Endothelial cell of umbilical vein (primary cell): ENCODE results near the gene FRMD6. TPM values are rescaled to one million over a fixed set of nuclear protein-coding genes. Genes with fewer than 3 reads are reported as not detected.

Experiments used
- BruUV-seq: library from RNA; stranded (reverse); fragments of 400-500 nt; replicated peaks from 2 replicates; lab custom pipeline; 2021; lab: Mats Ljungman, UMichigan
- CTCF ChIA-PET: fragments of 300-600, 350-600 bp; sonication (Branson Sonifier 250); formaldehyde crosslinking; loops from one replicate; lab custom pipeline; 2021; ENCODE audit warnings: antibody characterized with exemption, inconsistent platforms; lab: Charles Lee
- POLR2A ChIA-PET: fragments of 300-600, 350-600 bp; sonication (Branson Sonifier 250); formaldehyde crosslinking; loops from one replicate; lab custom pipeline; 2021; ENCODE audit warnings: antibody characterized with exemption, inconsistent platforms; lab: Charles Lee
- DNase-seq: peaks from one replicate; pipeline ENCODE4 v3.0.0-alpha.2; 2011; ENCODE audit warnings: low read depth, low spot score
- FAIRE-seq: peaks from 2 replicates; lab custom pipeline; 2011; peaks lifted over from hg19 to GRCh38; lab: Jason Lieb, UNC
- H2AFZ ChIP-seq: 2 replicates; pipeline ENCODE4 v1.6.0; 2012; ENCODE audit warnings: low read depth, low read length, control low read depth, inconsistent platforms
- H3K27ac ChIP-seq: 2 replicates; pipeline ENCODE4 v1.5.1; 2011; ENCODE audit warnings: low read depth, mild to moderate bottlenecking, control low read depth, low read length, moderate library complexity; ENCODE audit not compliant: insufficient read depth
- H3K27me3 ChIP-seq, 2 experiments: 2 replicates each; pipeline versions ENCODE4 v1.6.0 to v1.6.1; 2011; ENCODE audit warnings: low read length in 2 of 2, mixed read lengths in 1 of 2; ENCODE audit not compliant: control insufficient read depth in 2 of 2, insufficient read depth in 2 of 2
- H3K36me3 ChIP-seq, 2 experiments: 2 replicates in 1 of 2; 3 replicates in 1 of 2; pipeline ENCODE4 v1.5.1; 2011; ENCODE audit warnings: low read length in 2 of 2, mild to moderate bottlenecking in 1 of 2, moderate library complexity in 1 of 2; ENCODE audit not compliant: control insufficient read depth in 2 of 2, insufficient read depth in 2 of 2; ENCODE audit errors: extremely low read depth in 1 of 2
- H3K4me1 ChIP-seq: 3 replicates; pipeline ENCODE4 v1.5.1; 2011; ENCODE audit warnings: mild to moderate bottlenecking, low read length; ENCODE audit not compliant: control insufficient read depth, insufficient read depth; ENCODE audit errors: extremely low read depth
- H3K4me2 ChIP-seq: 2 replicates; pipeline ENCODE4 v1.6.1; 2011; ENCODE audit warnings: low read length, control low read depth, mixed read lengths; ENCODE audit not compliant: insufficient read depth
- H3K4me3 ChIP-seq, 3 experiments: fragments of 200-600 bp in 1 of 3; sonication (generic), shearing (Covaris generic) in 1 of 3; replicated peaks in 1 of 3; 2 replicates each; pipeline ENCODE4 v1.5.1; 2011 to 2016; ENCODE audit warnings: control low read depth in 3 of 3, low read length in 3 of 3, mild to moderate bottlenecking in 2 of 3, inconsistent platforms in 1 of 3, low read depth in 1 of 3, moderate library complexity in 1 of 3; ENCODE audit not compliant: insufficient read depth in 1 of 3
- H3K79me2 ChIP-seq: 2 replicates; pipeline ENCODE4 v1.6.0; 2012; ENCODE audit warnings: low read length, inconsistent platforms; ENCODE audit not compliant: control insufficient read depth, insufficient read depth
- H3K9ac ChIP-seq: replicated peaks from 2 replicates; pipeline ENCODE3; 2011; ENCODE audit warnings: low read length, control low read depth; ENCODE audit not compliant: insufficient read depth; ENCODE audit errors: extremely low read depth
- H3K9me1 ChIP-seq: replicated peaks from 3 replicates; pipeline ENCODE4 v1.6.0; 2011; ENCODE audit warnings: mild to moderate bottlenecking, low read length; ENCODE audit not compliant: control insufficient read depth, insufficient read depth; ENCODE audit errors: extremely low read depth
- H3K9me3 ChIP-seq: replicated peaks from 2 replicates; pipeline ENCODE4 v1.5.1; 2012; ENCODE audit warnings: low read length, inconsistent platforms; ENCODE audit not compliant: control insufficient read depth, insufficient read depth
- H4K20me1 ChIP-seq: replicated peaks from 2 replicates; pipeline ENCODE3; 2011; ENCODE audit warnings: mild to moderate bottlenecking, low read length; ENCODE audit not compliant: control insufficient read depth, insufficient read depth; ENCODE audit errors: extremely low read depth
- CTCF ChIP-seq, 2 donors: IDR thresholded peaks; 1 replicate in 1 of 2; 2 replicates in 1 of 2; pipeline ENCODE4 v1.5.1; 2011; ENCODE audit warnings: low read length in 2 of 2, mild to moderate bottlenecking in 2 of 2, moderate library complexity in 2 of 2, control low read depth in 1 of 2, inconsistent platforms in 1 of 2, low read depth in 1 of 2; ENCODE audit not compliant: insufficient read depth in 1 of 2; ENCODE audit errors: extremely low read depth in 1 of 2
- EZH2 ChIP-seq: IDR thresholded peaks from 2 replicates; pipeline ENCODE4 v1.6.1; 2012; ENCODE audit warnings: borderline replicate concordance, low read depth, mild to moderate bottlenecking, moderate library complexity, low read length, inconsistent platforms; ENCODE audit not compliant: severe bottlenecking
- FOS ChIP-seq: IDR thresholded peaks from 2 replicates; pipeline ENCODE4 v1.6.1; 2011; ENCODE audit warnings: mild to moderate bottlenecking, low read length, moderate library complexity, borderline replicate concordance; ENCODE audit not compliant: insufficient read depth
- GATA2 ChIP-seq: IDR thresholded peaks from 2 replicates; pipeline ENCODE4 v1.7.0; 2011; ENCODE audit warnings: low read depth, mild to moderate bottlenecking, moderate library complexity, mixed read lengths, low read length; ENCODE audit not compliant: insufficient read length, insufficient read depth
- JUN ChIP-seq: IDR thresholded peaks from 2 replicates; pipeline ENCODE4 v1.6.1; 2011; ENCODE audit warnings: borderline replicate concordance, low read depth; ENCODE audit not compliant: insufficient read length, insufficient read depth
- MYC ChIP-seq: IDR thresholded peaks from one replicate; pipeline ENCODE4 v1.6.1; 2011; ENCODE audit warnings: mild to moderate bottlenecking, low read depth, low read length
- POLR2A ChIP-seq: IDR thresholded peaks from 2 replicates; pipeline ENCODE4 v1.6.1; 2012; ENCODE audit warnings: low read depth, mild to moderate bottlenecking, control low read depth, low read length
- POLR2AphosphoS5 ChIP-seq: IDR thresholded peaks from 2 replicates; pipeline ENCODE4 v1.6.1; 2012; ENCODE audit warnings: low read depth, mild to moderate bottlenecking, control low read depth, low read length, moderate library complexity; ENCODE audit not compliant: insufficient read depth
- dilution Hi-C: fragments of 300-500 bp; cut with MboI; formaldehyde crosslinking; loops from one replicate; pipeline ENCODE4 v1.15.0; 2019; ENCODE audit warnings: low sequenced_read_pairs; ENCODE audit not compliant: extremely low pct_ligation_motif_present
- intact Hi-C: fragments of 100-400 bp; cut with micrococcal nuclease; formaldehyde crosslinking; loops from one replicate; pipeline ENCODE4 v1.10.0; 2022
- polyA plus RNA-seq, 4 experiments: library from polyadenylated mRNA; depleted of rRNA in 3 of 4; stranded (reverse) in 3 of 4; unstranded in 1 of 4; fragments of >200 nt; gene quantifications; 2 replicates each; pipeline versions ENCODE4 v1.2.1 to v1.2.3, GENCODE V29; 2011 to 2012; ENCODE audit warnings: missing spikeins in 1 of 4
- total RNA-seq: library from RNA; stranded (reverse); gene quantifications from 2 replicates; pipeline ENCODE4 v1.2.3, GENCODE V29; 2021
- TF ChIP-seq, protein P1 (sequence below): IDR thresholded peaks from 2 replicates; pipeline ENCODE4 v1.6.1; 2011; ENCODE audit not compliant: insufficient read depth, insufficient read length

FRMD6 gene
- total and polyA plus RNA-seq, 2 donors (not counting 3 experiments of a cell fraction or from before 2014, with no cell fraction given), result 69.0 to 97.1 TPM

- POLR2A ChIA-PET, result no interaction called here
These were observed 44.0 kb upstream of the FRMD6 start for GRCh38 chr14:51607711-51608110.

More at GRCh38 chr14:51607711-51608110, 44.0 kb upstream of the FRMD6 start:
- TF ChIP-seq, protein P1, sequence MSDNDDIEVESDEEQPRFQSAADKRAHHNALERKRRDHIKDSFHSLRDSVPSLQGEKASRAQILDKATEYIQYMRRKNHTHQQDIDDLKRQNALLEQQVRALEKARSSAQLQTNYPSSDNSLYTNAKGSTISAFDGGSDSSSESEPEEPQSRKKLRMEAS, result no peak
- TF ChIP-seq FOS (no peak), CTCF (IDR thresholded peaks at IDR 0.05; ENCODE audit: extremely low read depth in 1 of 2, insufficient read depth in 1 of 2, low read depth in 1 of 2, low read length in 2 of 2) (no peak), POLR2AphosphoS5 (no peak), POLR2A (no peak), JUN (no peak), MYC (no peak), GATA2 (no peak), EZH2 (no peak)
- Histone ChIP-seq H3K4me1 (peaks cover 8% of the 10 kb centered on the region), H3K9ac (no peak overlapping the region), H3K27ac (no peak overlapping the region), H4K20me1 (no peaks in the 10 kb centered on the region), H3K79me2 (no peaks in the 10 kb centered on the region), H3K9me3 (no peaks in the 10 kb centered on the region), H3K4me3 (no peak overlapping the region), H3K4me2 (no peak overlapping the region), H3K27me3 (no peaks in the 10 kb centered on the region), H3K9me1 (no peaks in the 10 kb centered on the region), H3K36me3 (no peaks in the 10 kb centered on the region), H2AFZ (peak overlapping the region; percentile 53)
- no TSS peak for BruUV-seq
- dilution Hi-C loops (no loop called here), intact Hi-C loops (no loop called here)
- CTCF ChIA-PET, result interaction anchor here (1.1 to 1.6 kb wide), 2 partner anchors 16 to 324 kb away, joined by 4 read pairs; no protein-coding TSS in a partner anchor
- DNase-seq (no peak), FAIRE-seq (no peak)
